LNCAP (cell line): Measurements from ENCODE around the gene NEUROG1.

Source experiments
- TF ChIP-seq, protein P1 (sequence below): fragments of 450-650 bp; IDR thresholded peaks from 2 replicates; pipeline ENCODE4 v1.5.1; 2017; ENCODE audit warnings: mild to moderate bottlenecking

NEUROG1 gene

DNA sequence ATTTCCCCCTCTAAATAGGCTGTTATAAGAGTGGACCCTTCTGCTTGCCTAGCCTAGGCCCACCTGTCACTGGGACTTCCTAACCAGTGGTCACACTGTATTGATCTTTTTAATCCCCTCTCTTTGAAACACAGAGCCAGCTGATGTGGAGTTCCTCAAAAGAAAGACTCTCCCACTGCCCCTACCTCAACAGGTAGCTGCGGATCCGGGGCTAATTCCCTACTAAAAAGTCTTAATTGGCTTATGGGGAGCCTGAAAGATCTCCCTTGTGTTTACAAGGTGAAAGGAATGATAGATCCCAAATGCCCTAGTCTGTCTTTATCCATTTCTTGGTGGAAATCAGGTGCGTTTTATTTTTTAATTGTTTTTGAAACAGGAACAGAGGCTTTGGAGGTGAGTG, 2.0 kb downstream of the NEUROG1 start:
- TF ChIP-seq, protein P1, sequence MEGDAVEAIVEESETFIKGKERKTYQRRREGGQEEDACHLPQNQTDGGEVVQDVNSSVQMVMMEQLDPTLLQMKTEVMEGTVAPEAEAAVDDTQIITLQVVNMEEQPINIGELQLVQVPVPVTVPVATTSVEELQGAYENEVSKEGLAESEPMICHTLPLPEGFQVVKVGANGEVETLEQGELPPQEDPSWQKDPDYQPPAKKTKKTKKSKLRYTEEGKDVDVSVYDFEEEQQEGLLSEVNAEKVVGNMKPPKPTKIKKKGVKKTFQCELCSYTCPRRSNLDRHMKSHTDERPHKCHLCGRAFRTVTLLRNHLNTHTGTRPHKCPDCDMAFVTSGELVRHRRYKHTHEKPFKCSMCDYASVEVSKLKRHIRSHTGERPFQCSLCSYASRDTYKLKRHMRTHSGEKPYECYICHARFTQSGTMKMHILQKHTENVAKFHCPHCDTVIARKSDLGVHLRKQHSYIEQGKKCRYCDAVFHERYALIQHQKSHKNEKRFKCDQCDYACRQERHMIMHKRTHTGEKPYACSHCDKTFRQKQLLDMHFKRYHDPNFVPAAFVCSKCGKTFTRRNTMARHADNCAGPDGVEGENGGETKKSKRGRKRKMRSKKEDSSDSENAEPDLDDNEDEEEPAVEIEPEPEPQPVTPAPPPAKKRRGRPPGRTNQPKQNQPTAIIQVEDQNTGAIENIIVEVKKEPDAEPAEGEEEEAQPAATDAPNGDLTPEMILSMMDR = no peak

DNA sequence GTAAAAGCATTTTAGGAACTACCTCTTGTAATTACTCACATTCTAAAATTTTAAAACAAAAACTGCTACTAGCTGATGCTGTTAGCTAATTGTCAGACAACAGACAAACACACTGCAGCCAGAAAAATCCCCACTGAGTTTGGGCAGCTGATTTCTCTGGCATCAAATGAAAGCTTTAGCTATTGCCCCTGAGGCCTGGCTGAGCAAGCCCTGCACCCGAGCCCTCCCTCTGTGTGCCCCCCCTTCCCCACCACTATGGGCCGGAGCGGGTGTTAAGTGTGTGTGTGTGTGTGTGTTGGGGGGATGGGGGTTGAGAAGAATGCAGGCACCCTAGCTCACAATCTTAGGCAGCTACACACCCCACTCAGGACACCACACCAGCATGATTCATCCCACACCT, 2.4 kb downstream of the NEUROG1 start:
- TF ChIP-seq, protein P1 = no peak

DNA sequence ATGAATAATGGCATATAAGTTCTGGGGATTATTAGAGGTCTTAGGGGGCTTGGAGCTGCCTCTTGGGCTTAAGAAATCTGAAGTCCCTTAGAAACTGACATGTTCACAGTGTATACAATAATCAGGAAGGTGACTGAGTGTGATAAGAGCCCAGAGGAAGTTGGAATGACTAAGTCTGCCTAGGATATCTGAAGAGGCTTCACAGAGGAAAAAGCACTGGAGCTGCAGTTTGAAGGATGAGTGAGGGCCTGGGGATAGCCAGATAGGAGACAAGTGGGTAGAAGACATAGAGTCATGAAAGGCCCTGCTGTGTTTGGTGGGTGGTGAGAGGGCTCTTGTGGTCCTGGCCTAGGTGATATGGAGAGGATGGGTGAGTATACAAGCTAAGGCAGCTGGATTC, 8.8 kb downstream of the NEUROG1 start:
- TF ChIP-seq, protein P1 = no peak

DNA sequence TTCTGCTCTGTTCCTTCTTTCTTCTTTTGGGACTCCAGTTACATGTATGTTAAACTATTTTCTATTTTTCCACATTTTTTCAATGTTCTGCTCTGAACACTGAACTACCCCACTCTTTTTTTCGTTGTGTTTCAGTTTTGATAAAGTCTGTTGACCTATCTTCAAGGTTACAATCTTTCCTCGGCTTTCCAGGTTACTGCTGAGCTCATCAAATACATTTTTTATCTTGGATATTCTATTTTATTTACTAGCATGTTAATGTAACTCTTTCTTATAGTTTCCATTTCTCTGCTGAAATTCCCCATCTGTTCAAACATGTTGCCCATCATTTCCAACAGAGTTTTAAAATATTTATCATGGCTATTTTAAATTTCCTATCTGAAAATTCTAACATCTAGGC, 13.8 kb downstream of the NEUROG1 start:
- TF ChIP-seq, protein P1 = no peak

DNA sequence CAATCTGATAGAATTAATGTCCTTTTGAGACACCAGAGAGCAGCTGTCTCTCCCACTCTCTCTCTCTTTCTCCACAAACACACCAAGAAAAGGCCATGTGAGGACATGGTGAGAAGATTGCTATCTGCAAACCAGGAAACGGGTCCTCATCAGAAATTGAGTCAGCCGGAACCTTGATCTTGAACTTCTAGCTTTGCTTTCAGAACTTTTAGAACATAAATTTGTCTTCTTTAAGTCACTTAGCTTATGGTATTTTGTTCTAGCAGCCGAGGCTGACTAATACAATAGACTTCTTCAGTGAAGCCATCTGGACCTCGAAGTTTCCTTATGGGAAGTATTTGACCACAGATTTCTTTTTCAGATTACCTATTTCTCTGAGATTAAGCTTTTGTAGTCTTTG, 18.1 kb downstream of the NEUROG1 start:
- TF ChIP-seq, protein P1 = no peak

DNA sequence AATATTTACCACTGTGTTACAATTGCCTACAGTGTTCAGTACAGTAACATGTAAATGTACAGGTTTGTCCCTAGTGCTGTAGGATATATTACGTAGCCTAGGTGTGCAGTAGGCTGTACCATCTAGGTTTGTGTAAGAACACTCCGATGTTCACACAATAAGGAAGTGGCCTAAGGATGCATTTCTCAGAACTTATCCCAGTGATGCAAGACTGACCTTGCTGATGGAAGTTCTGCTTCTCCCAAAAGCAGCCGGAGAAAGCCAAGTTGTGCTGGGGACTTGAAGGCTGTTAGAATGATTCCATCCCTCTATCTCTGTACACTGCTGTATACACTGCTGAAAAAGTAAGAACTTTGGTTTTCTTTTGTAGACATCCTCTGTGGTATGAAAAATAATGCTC, 21.6 kb downstream of the NEUROG1 start:
- TF ChIP-seq, protein P1 = no peak

DNA sequence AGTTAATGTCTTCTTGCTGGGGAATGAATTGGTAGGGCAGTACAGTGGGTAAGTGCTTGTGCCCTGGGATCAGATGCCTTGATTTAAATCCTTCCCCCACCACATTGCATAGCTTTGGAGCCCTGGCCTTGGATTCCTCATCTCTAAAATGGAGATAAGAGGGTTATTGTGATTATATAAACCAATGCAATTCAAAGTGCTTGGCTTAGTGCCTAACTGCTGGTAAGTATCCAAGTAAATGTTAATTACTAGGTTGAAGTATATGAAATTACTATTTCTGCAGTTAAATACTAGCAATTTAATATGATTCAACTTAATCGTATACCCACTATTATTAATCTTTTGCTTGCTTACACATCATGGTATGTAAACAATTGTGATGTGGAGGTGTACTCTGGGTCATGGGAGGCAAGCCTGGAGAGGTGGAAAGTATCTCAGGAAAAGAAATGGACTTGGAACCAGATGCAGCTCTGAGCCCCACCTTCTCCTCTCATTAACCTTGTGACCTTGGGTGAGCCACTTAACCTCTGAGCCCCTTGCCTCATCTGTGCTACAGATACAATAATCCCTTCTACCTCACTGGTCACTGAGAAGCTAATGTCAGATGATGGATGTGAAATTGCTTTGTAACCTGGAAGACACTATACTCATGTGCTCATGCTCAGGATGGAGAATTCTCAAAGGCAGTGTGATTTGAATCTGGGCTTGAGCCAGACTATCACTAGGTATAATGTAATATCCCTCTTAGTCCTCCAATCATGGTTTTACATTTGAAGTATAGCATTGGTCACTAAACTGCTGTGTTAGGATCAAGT, 23.8 kb downstream of the NEUROG1 start:
- TF ChIP-seq, protein P1 = no peak
